Lung (tissue), 12 donors: ENCODE data around the gene LSR. TPM values are rescaled to one million over a fixed set of nuclear protein-coding genes. Genes with fewer than 3 reads are reported as not detected.
A peak's percentile ranks its signal among the peaks of the same experiment; 100 is the strongest.

Source experiments
- ATAC-seq: fragments of 200-7000 bp; cut with Tn5 transposase; one replicate; pipeline ENCODE4 v1.9.1; 2020; ENCODE audit warnings: moderate number of reproducible peaks; ENCODE audit not compliant: insufficient read depth, low FRiP score
- DNase-seq, 3 donors: peaks; one replicate each; pipeline ENCODE4 v3.0.0-alpha.2; 2013 to 2017
- H3K27ac ChIP-seq, 2 donors: one replicate each; pipeline ENCODE4 v1.5.1; 2013; ENCODE audit warnings: mild to moderate bottlenecking in 2 of 2, moderate library complexity in 2 of 2, control low read depth in 1 of 2, inconsistent platforms in 1 of 2, low read depth in 1 of 2, low read length in 1 of 2
- H3K27me3 ChIP-seq, 3 donors: one replicate each; pipeline ENCODE4 v1.5.1; 2013; ENCODE audit warnings: low read length in 2 of 3; ENCODE audit not compliant: control insufficient read depth in 3 of 3, insufficient read depth in 3 of 3
- H3K36me3 ChIP-seq, 4 donors: one replicate each; pipeline ENCODE4 v1.5.1; 2013; ENCODE audit warnings: low read length in 4 of 4, mild to moderate bottlenecking in 1 of 4, moderate library complexity in 1 of 4; ENCODE audit not compliant: control insufficient read depth in 4 of 4, insufficient read depth in 4 of 4
- H3K4me1 ChIP-seq, 5 donors: one replicate each; pipeline ENCODE4 v1.5.1; 2013; ENCODE audit warnings: low read length in 5 of 5, mild to moderate bottlenecking in 2 of 5, moderate library complexity in 1 of 5; ENCODE audit not compliant: control insufficient read depth in 5 of 5, insufficient read depth in 5 of 5
- H3K4me3 ChIP-seq: one replicate; pipeline ENCODE4 v1.5.1; 2013; ENCODE audit warnings: mild to moderate bottlenecking, control low read depth, moderate library complexity
- H3K9ac ChIP-seq, 2 donors: one replicate each; pipeline ENCODE4 v1.5.1; 2013; ENCODE audit warnings: low read length in 2 of 2, control low read depth in 1 of 2; ENCODE audit not compliant: insufficient read depth in 1 of 2
- H3K9me3 ChIP-seq, 4 donors: one replicate each; pipeline ENCODE4 v1.5.1; 2013; ENCODE audit warnings: low read length in 3 of 4, mild to moderate bottlenecking in 1 of 4, moderate library complexity in 1 of 4; ENCODE audit not compliant: control insufficient read depth in 4 of 4, insufficient read depth in 3 of 4
- WGBS, 2 donors: extraction: QIAGEN DNeasy Blood & Tissue Kit; methylation state at CpG; one replicate each; pipeline ENCODE4 v1.1.7; 2013; 5-methylcytosine and 5-hydroxymethylcytosine counted together
- polyA plus RNA-seq, 2 donors: library from polyadenylated mRNA; stranded (reverse); fragments of 200-250 nt; gene quantifications; one replicate each; pipeline ENCODE4 v1.2.1, GENCODE V29; 2013
- total RNA-seq, 2 donors: library from RNA; depleted of rRNA in 1 of 2; stranded (reverse); fragments of >200 nt in 1 of 2; gene quantifications; one replicate each; pipeline ENCODE4 v1.2.1, GENCODE V29; 2014 to 2021
- TF ChIP-seq, protein P1 (sequence below): IDR thresholded peaks from 2 replicates; pipeline ENCODE4 v1.5.1; 2012; ENCODE audit warnings: mild to moderate bottlenecking; ENCODE audit errors: control extremely low read depth, extremely low read depth
- donor health status: control.
- donor health status: control.
- donor health status: Bipolar disorder and iron deficiency.
- donor health status: healthy.
- donor health status: DM: yes; HTN: yes; CAD: no.

LSR gene
- total and polyA plus RNA-seq, 4 donors, result 30.8 to 82.0 (median 68.7) TPM

DNA sequence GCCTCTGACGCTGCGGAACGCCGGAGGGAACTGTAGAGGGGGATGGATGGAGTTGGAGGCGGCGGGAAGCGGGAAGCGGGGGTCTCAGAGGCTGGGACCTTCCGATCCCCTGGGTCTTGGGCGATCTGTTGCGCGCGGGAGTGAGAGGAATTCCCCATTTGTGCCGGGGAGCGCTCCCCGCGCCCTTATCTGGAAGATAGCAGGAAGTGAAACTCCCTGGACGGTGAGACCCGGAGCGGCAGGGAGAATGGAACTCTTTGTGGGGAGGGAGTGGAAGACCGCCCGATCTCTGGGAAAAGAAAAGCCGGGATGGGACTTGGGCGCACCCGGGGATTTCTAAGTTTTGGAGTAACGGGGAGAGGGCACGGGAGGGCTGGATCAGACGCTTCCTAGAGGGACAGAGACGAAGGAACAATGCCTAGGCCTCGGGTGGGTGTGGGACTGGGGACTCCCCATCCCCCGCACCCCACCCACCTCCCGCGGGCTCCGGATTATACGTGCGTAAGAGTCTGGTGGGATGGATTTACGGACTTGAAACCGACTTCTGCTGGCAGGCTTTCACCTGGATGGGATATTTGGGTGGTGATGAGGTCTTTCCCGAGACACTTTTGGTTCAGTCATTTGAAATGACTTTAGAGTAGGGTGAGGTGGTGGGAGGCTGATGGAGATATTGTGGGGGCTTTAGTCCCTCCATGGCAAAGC is 495 bp downstream of the LSR start:
- H3K9ac ChIP-seq, result peak overlapping the region in 1 of 2 donors; percentile 4
- DNase-seq (no peak), ATAC-seq (no peak)
- H3K4me3 ChIP-seq, result peak overlapping the region; percentile 70
- WGBS, 2 donors, result 10 to 13% methylated on average over 38 to 39 of the region's 39 CpGs
- peaks cover 0 to 8% (median 0%) of the 10 kb centered on the region in 5 donors for H3K4me1 ChIP-seq
- H3K27ac ChIP-seq, result peak overlapping the region in 1 of 2 donors; percentile 94
- H3K9me3 ChIP-seq, result no peaks in the 10 kb centered on the region
- TF ChIP-seq, protein P1, sequence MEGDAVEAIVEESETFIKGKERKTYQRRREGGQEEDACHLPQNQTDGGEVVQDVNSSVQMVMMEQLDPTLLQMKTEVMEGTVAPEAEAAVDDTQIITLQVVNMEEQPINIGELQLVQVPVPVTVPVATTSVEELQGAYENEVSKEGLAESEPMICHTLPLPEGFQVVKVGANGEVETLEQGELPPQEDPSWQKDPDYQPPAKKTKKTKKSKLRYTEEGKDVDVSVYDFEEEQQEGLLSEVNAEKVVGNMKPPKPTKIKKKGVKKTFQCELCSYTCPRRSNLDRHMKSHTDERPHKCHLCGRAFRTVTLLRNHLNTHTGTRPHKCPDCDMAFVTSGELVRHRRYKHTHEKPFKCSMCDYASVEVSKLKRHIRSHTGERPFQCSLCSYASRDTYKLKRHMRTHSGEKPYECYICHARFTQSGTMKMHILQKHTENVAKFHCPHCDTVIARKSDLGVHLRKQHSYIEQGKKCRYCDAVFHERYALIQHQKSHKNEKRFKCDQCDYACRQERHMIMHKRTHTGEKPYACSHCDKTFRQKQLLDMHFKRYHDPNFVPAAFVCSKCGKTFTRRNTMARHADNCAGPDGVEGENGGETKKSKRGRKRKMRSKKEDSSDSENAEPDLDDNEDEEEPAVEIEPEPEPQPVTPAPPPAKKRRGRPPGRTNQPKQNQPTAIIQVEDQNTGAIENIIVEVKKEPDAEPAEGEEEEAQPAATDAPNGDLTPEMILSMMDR, result no peak
- peaks cover 0 to 8% (median 0%) of the 10 kb centered on the region in 4 donors for H3K36me3 ChIP-seq
- peaks cover 0 to 24% (median 14%) of the 10 kb centered on the region in 3 donors for H3K27me3 ChIP-seq

DNA sequence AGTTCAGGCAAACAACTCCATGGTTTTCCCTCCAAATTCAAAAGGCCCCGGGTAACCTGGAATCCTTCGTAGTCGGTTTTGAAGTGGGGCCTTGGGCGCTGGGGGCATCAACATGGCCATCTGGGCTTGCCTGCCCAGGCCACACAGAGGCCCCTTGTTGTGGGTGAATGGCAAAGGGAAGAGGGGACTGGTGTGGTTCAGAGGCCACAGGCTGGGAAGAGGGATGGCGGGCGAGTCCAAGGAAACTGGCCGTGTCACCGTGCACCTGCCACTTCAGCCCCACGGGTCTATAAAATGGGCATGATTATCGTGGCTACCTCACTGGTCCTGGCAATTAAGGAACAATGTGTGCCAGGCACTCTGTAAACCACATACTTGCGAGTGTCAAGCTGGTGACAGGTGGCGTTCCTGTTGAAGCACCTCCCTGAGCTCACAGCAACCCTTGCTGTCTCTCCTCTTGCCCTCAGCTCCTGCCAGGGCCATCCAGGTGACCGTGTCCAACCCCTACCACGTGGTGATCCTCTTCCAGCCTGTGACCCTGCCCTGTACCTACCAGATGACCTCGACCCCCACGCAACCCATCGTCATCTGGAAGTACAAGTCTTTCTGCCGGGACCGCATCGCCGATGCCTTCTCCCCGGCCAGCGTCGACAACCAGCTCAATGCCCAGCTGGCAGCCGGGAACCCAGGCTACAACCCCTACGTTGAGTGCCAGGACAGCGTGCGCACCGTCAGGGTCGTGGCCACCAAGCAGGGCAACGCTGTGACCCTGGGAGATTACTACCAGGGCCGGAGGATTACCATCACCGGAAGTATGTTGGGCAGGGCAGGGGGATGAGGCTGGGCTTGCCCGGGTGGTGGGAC is 1.3 kb downstream of the LSR start:
- TF ChIP-seq, protein P1, result no peak
- H3K4me3 ChIP-seq, result peak overlapping the region; percentile 70
- H3K4me1 ChIP-seq, result peaks cover 0 to 10% (median 0%) of the 10 kb centered on the region in 5 donors
- 81 to 89% methylated on average over 34 of the region's 34 CpGs for WGBS, 2 donors
- peak overlapping the region in 1 of 2 donors; percentile 94 for H3K27ac ChIP-seq
- no peaks in the 10 kb centered on the region for H3K9me3 ChIP-seq
- H3K27me3 ChIP-seq, result peaks cover 0 to 24% (median 14%) of the 10 kb centered on the region in 3 donors
- no peak overlapping the region for H3K9ac ChIP-seq
- no peak for ATAC-seq
- H3K36me3 ChIP-seq, result peaks cover 0 to 8% (median 0%) of the 10 kb centered on the region in 4 donors
- DNase-seq, result no peak

DNA sequence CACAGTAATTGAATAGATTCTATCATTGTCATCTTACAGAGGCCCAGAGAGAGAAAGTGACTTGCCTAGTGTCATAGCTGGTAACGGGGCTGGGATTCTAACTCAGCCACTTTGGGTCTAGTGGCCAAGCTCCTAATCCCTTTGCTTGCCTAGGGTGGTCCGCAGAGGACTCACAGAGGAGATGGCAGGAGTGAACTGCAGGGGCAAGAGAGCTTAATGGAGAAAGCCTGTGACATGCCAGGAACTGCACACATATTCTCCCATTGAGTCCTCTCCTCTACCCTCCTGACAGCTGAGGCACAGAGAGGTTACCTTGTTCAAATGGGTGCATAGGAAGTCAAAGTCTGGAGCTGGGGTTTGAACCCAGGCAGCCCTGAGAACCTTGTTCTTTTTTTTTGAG is 2.7 kb downstream of the LSR start:
- no peak overlapping the region for H3K27ac ChIP-seq
- H3K9me3 ChIP-seq, result no peaks in the 10 kb centered on the region
- WGBS, 2 donors, result 90 to 92% methylated on average over 2 of the region's 2 CpGs
- ATAC-seq (no peak), DNase-seq (no peak)
- no peak overlapping the region for H3K4me3 ChIP-seq
- H3K36me3 ChIP-seq, result peaks cover 0 to 8% (median 0%) of the 10 kb centered on the region in 4 donors
- TF ChIP-seq, protein P1, result no peak
- no peak overlapping the region for H3K9ac ChIP-seq
- peaks cover 0 to 22% (median 14%) of the 10 kb centered on the region in 3 donors for H3K27me3 ChIP-seq
- H3K4me1 ChIP-seq, result peaks cover 0 to 12% (median 0%) of the 10 kb centered on the region in 5 donors
